Liver (tissue), 9 donors: ENCODE results near the gene SEC24D. TPM values are rescaled to one million over a fixed set of nuclear protein-coding genes. Genes with fewer than 3 reads are reported as not detected.
"Not testable (repeated sequence)": the region's sequence is repeated elsewhere in the genome, so short reads cannot be mapped to it uniquely, and the experiment has no call there.

Source experiments
- DNase-seq: peaks from one replicate; pipeline ENCODE4 v3.0.0-alpha.2; 2017; ENCODE audit warnings: low spot score
- H3K27ac ChIP-seq, 2 donors: one replicate each; pipeline ENCODE4 v1.7.0; 2013; ENCODE audit warnings: inconsistent platforms in 2 of 2, low read length in 2 of 2, control low read depth in 1 of 2, low read depth in 1 of 2, mild to moderate bottlenecking in 1 of 2
- H3K27me3 ChIP-seq, 4 donors: one replicate each; pipeline versions ENCODE4 v1.6.1 to v1.7.0; 2013; ENCODE audit warnings: low read length in 3 of 4, inconsistent platforms in 1 of 4, mild to moderate bottlenecking in 1 of 4, moderate library complexity in 1 of 4; ENCODE audit not compliant: control insufficient read depth in 4 of 4, insufficient read depth in 4 of 4
- H3K36me3 ChIP-seq, 4 donors: one replicate each; pipeline versions ENCODE4 v1.6.1 to v1.7.0; 2013; ENCODE audit warnings: low read length in 3 of 4, mild to moderate bottlenecking in 3 of 4, low read depth in 1 of 4, moderate library complexity in 1 of 4; ENCODE audit not compliant: control insufficient read depth in 4 of 4, insufficient read depth in 3 of 4
- H3K4me1 ChIP-seq, 4 donors: one replicate each; pipeline versions ENCODE4 v1.6.1 to v1.7.0; 2013; ENCODE audit warnings: low read length in 3 of 4, mild to moderate bottlenecking in 3 of 4, moderate library complexity in 1 of 4; ENCODE audit not compliant: control insufficient read depth in 4 of 4, insufficient read depth in 4 of 4
- H3K4me3 ChIP-seq, 3 donors: one replicate each; pipeline versions ENCODE4 v1.6.1 to v1.7.0; 2013; ENCODE audit warnings: low read length in 3 of 3, control low read depth in 1 of 3, low read depth in 1 of 3, mild to moderate bottlenecking in 1 of 3
- H3K9ac ChIP-seq, 2 donors: one replicate each; pipeline ENCODE4 v1.7.0; 2013; ENCODE audit warnings: low read length in 2 of 2, mild to moderate bottlenecking in 2 of 2, moderate library complexity in 2 of 2, control low read depth in 1 of 2, low read depth in 1 of 2
- H3K9me3 ChIP-seq, 4 donors: one replicate each; pipeline versions ENCODE4 v1.6.1 to v1.7.0; 2013; ENCODE audit warnings: low read length in 3 of 4; ENCODE audit not compliant: control insufficient read depth in 4 of 4
- ATF3 ChIP-seq: IDR thresholded peaks from 2 replicates; pipeline ENCODE4 v1.6.1; 2016; ENCODE audit warnings: antibody characterized with exemption
- EGR1 ChIP-seq, 2 donors: IDR thresholded peaks; 2 replicates each; pipeline ENCODE4 v1.6.1; 2016 to 2018; ENCODE audit warnings: antibody characterized with exemption in 2 of 2, low read depth in 2 of 2
- FOXA1 ChIP-seq: IDR thresholded peaks from 2 replicates; pipeline ENCODE4 v1.6.1; 2016; ENCODE audit warnings: antibody characterized with exemption
- HNF4A ChIP-seq, 2 donors: conservative IDR thresholded peaks; 2 replicates each; pipeline ENCODE4 v1.6.1; 2016; ENCODE audit warnings: antibody characterized with exemption in 2 of 2, mild to moderate bottlenecking in 2 of 2
- JUND ChIP-seq, 2 donors: IDR thresholded peaks; 2 replicates each; pipeline ENCODE4 v1.6.1; 2016; ENCODE audit warnings: antibody characterized with exemption in 2 of 2
- RAD21 ChIP-seq, 2 donors: IDR thresholded peaks; 2 replicates each; pipeline ENCODE4 v1.6.1; 2016; ENCODE audit warnings: antibody characterized with exemption in 2 of 2, mild to moderate bottlenecking in 2 of 2
- RXRA ChIP-seq, 2 donors: IDR thresholded peaks; 2 replicates each; pipeline ENCODE4 v1.6.1; 2017 to 2018; ENCODE audit warnings: antibody characterized with exemption in 2 of 2, mild to moderate bottlenecking in 1 of 2
- TAF1 ChIP-seq: conservative IDR thresholded peaks from 2 replicates; pipeline ENCODE4 v1.6.1; 2016; ENCODE audit warnings: antibody characterized with exemption, mild to moderate bottlenecking
- ZBTB33 ChIP-seq: IDR thresholded peaks from 2 replicates; pipeline ENCODE4 v1.6.1; 2016; ENCODE audit warnings: antibody characterized with exemption
- WGBS: extraction: QIAGEN DNeasy Blood & Tissue Kit; methylation state at CpG from one replicate; pipeline ENCODE4 v1.1.7; 2013; 5-methylcytosine and 5-hydroxymethylcytosine counted together
- polyA plus RNA-seq, 2 donors: library from polyadenylated mRNA; stranded (reverse) in 1 of 2; unstranded in 1 of 2; fragments of 200-250 nt in 1 of 2; fragments of >200 nt in 1 of 2; fragmentation: Nextera tagmentation in 1 of 2; extraction: Ambion mirVana in 1 of 2; gene quantifications; one replicate each; pipeline versions ENCODE4 v1.2.1 to v1.2.3, GENCODE V29; 2013 to 2015
- total RNA-seq, 2 donors: library from RNA; depleted of rRNA; stranded (reverse); fragments of >200 nt; gene quantifications; one replicate each; pipeline ENCODE4 v1.2.3, GENCODE V29; 2014
- TF ChIP-seq, protein P1 (sequence below): fragments of 150-350 bp; IDR thresholded peaks from 2 replicates; pipeline ENCODE4 v1.5.1; 2017; ENCODE audit warnings: improper control_type of control experiment, low read depth, low read length; ENCODE audit not compliant: missing input control
- donor health status: healthy.
- donor health status: healthy.
- donor health status: healthy.
- donor health status: healthy.
- donor health status: healthy.

Gene SEC24D
- total and polyA plus RNA-seq, 4 donors = 16.0 to 80.8 (median 33.7) TPM

DNA sequence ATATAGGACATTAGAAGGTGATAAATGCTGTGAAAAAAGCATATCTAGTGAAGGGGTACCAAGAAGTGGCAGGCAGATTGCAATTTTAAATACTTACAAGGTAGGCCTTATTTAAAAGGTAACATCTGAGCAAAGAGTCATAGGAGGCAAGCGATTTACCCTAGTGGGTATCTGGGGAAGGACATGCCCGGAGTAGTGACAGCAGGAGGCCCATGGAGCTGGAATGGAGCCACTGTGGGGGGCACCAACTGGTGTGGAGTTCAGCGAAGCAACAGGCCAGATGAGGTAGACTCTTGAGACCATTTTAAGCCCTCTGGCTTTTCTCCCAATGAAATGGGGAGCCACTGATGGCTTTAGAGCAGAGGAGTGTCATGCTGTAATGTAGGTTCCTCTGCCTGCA, 37.3 kb downstream of the SEC24D start:
- Histone ChIP-seq H3K27ac (no peak overlapping the region), H3K36me3 (peaks cover 13 to 61% (median 49%) of the 10 kb centered on the region in 4 donors), H3K4me3 (no peak overlapping the region), H3K4me1 (peaks cover 0 to 10% (median 4%) of the 10 kb centered on the region in 4 donors), H3K9me3 (no peaks in the 10 kb centered on the region), H3K27me3 (no peaks in the 10 kb centered on the region), H3K9ac (no peak overlapping the region)
- 96% methylated on average over 3 of the region's 3 CpGs for WGBS
- no peak for DNase-seq
- TF ChIP-seq EGR1 (IDR thresholded peaks at IDR 0.05; ENCODE audit: low read depth in 2 of 2) (no peak), RAD21 (IDR thresholded peaks at IDR 0.05) (no peak)

- Histone ChIP-seq H3K4me1 (peaks cover 0 to 10% (median 3%) of the 10 kb centered on the region in 4 donors), H3K9me3 (no peaks in the 10 kb centered on the region), H3K36me3 (peaks cover 13 to 58% (median 51%) of the 10 kb centered on the region in 4 donors), H3K27me3 (no peaks in the 10 kb centered on the region), H3K27ac (no peak overlapping the region), H3K9ac (no peak overlapping the region), H3K4me3 (no peak overlapping the region)
- no peak for DNase-seq
- 89% methylated on average over 3 of the region's 3 CpGs for WGBS
- no peak for TF ChIP-seq RAD21 (IDR thresholded peaks at IDR 0.05)
- no peak for TF ChIP-seq ZBTB33
- TF ChIP-seq ATF3 = no peak
- TF ChIP-seq JUND (IDR thresholded peaks at IDR 0.05) = no peak
Observed at GRCh38 chr4:118797558-118798142, 38.3 kb downstream of the SEC24D start.

DNA sequence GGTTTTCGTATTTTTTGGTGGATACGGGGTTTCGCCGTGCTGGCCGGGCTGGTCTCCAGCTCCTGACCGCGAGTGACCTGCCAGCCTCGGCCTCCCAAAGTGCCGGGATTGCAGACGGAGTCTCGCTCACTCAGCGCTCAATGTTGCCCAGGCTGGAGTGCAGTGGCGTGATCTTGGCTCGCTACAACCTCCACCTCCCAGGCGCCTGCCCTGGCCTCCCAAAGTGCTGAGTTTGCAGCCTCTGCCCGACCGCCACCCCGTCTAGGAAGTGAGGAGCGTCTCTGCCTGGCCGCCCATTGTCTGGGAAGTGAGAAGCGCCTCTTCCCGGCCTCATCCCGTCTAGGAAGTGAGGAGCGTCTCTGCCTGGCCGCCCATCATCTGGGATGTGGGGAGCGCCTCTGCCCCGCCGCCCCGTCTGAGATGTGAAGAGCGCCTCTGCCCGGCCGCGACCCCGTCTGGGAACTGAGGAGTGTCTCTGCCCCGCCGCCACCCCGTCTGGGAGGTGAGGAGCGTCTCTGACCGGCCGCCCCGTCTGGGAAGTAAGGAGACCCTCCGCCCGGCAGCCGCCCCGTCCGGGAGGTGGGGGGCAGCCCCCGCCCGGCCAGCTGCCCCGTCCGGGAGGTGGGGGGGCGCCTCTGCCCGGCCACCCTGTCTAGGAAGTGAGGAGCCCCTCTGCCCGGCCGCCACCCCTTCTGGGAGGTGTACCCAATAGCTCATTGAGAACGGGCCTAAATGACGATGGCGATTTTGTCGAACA, 44.1 kb downstream of the SEC24D start:
- H3K4me1 ChIP-seq, DNase-seq, H3K4me3 ChIP-seq, H3K27ac ChIP-seq, H3K9ac ChIP-seq, H3K27me3 ChIP-seq, H3K9me3 ChIP-seq: not testable (repeated sequence)
- peaks cover 6 to 32% (median 24%) of the 10 kb centered on the region in 4 donors for H3K36me3 ChIP-seq
- WGBS = 92% methylated on average over 50 of the region's 58 CpGs

GRCh38 chr4:118790544-118790943, 45.4 kb downstream of the SEC24D start:
- Histone ChIP-seq H3K9me3 (no peaks in the 10 kb centered on the region), H3K4me1 (peaks cover 0 to 1% (median 0%) of the 10 kb centered on the region in 4 donors), H3K36me3 (peaks cover 3 to 20% (median 12%) of the 10 kb centered on the region in 4 donors), H3K27me3 (no peaks in the 10 kb centered on the region), H3K4me3 (no peak overlapping the region), H3K9ac (no peak overlapping the region), H3K27ac (no peak overlapping the region)
- 85% methylated on average over 5 of the region's 5 CpGs for WGBS
- no peak for DNase-seq
- TF ChIP-seq, protein P1, sequence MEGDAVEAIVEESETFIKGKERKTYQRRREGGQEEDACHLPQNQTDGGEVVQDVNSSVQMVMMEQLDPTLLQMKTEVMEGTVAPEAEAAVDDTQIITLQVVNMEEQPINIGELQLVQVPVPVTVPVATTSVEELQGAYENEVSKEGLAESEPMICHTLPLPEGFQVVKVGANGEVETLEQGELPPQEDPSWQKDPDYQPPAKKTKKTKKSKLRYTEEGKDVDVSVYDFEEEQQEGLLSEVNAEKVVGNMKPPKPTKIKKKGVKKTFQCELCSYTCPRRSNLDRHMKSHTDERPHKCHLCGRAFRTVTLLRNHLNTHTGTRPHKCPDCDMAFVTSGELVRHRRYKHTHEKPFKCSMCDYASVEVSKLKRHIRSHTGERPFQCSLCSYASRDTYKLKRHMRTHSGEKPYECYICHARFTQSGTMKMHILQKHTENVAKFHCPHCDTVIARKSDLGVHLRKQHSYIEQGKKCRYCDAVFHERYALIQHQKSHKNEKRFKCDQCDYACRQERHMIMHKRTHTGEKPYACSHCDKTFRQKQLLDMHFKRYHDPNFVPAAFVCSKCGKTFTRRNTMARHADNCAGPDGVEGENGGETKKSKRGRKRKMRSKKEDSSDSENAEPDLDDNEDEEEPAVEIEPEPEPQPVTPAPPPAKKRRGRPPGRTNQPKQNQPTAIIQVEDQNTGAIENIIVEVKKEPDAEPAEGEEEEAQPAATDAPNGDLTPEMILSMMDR = no peak
- TF ChIP-seq ZBTB33 (no peak), HNF4A (conservative IDR thresholded peaks at IDR 0.05) (no peak), TAF1 (no peak), JUND (IDR thresholded peaks at IDR 0.05) (no peak), RXRA (IDR thresholded peaks at IDR 0.05) (no peak), EGR1 (IDR thresholded peaks at IDR 0.05; ENCODE audit: low read depth in 2 of 2) (no peak), FOXA1 (no peak), ATF3 (no peak)
